ENCODE results near the gene REEP1. TPM values are rescaled to one million over a fixed set of nuclear protein-coding genes. Genes with fewer than 3 reads are reported as not detected.

Gene REEP1
- total RNA-seq, 6 experiments from 2014 or later, result 0.61 to 1.8 (median 0.85) TPM

DNA sequence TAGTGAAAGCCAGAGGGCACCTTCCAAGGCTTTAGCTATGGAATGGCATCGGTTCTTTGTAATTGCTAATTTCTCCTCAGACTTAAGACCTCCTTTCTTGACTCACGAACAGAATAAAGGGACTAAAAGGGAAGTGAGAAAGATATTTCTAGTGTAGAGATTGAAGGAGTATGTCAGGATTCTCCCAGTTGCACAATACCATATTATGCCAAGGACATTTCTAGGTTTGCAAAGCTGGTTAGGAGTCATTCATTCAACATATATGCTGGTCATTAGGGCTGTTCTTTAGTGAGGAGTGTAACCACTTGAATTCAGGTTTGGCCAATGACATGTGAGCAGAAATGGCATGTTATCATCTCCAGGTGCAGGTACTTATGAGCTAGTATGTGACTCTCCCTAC is 7.4 kb downstream of the REEP1 start:
- Histone ChIP-seq H3K27me3 (no peaks in the 10 kb centered on the region), H3K27ac (no peak overlapping the region), H3K4me3 (no peak overlapping the region), H3K36me3 (no peaks in the 10 kb centered on the region), H3K9me3 (no peaks in the 10 kb centered on the region), H3K4me1 (no peaks in the 10 kb centered on the region)
- TF ChIP-seq, protein P1, sequence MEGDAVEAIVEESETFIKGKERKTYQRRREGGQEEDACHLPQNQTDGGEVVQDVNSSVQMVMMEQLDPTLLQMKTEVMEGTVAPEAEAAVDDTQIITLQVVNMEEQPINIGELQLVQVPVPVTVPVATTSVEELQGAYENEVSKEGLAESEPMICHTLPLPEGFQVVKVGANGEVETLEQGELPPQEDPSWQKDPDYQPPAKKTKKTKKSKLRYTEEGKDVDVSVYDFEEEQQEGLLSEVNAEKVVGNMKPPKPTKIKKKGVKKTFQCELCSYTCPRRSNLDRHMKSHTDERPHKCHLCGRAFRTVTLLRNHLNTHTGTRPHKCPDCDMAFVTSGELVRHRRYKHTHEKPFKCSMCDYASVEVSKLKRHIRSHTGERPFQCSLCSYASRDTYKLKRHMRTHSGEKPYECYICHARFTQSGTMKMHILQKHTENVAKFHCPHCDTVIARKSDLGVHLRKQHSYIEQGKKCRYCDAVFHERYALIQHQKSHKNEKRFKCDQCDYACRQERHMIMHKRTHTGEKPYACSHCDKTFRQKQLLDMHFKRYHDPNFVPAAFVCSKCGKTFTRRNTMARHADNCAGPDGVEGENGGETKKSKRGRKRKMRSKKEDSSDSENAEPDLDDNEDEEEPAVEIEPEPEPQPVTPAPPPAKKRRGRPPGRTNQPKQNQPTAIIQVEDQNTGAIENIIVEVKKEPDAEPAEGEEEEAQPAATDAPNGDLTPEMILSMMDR (IDR thresholded peaks at IDR 0.05), result no peak
- TF ChIP-seq POLR2A (IDR thresholded peaks at IDR 0.05), result no peak
- no peak for ATAC-seq
- no peak for DNase-seq
- 75% methylated on average over 2 of the region's 2 CpGs for WGBS (ENCODE audit: insufficient coverage, low coverage, low lambda C conversion rate, missing lambda C conversion rate)
- intact Hi-C loops (cut with DNase I), result no loop called here

DNA sequence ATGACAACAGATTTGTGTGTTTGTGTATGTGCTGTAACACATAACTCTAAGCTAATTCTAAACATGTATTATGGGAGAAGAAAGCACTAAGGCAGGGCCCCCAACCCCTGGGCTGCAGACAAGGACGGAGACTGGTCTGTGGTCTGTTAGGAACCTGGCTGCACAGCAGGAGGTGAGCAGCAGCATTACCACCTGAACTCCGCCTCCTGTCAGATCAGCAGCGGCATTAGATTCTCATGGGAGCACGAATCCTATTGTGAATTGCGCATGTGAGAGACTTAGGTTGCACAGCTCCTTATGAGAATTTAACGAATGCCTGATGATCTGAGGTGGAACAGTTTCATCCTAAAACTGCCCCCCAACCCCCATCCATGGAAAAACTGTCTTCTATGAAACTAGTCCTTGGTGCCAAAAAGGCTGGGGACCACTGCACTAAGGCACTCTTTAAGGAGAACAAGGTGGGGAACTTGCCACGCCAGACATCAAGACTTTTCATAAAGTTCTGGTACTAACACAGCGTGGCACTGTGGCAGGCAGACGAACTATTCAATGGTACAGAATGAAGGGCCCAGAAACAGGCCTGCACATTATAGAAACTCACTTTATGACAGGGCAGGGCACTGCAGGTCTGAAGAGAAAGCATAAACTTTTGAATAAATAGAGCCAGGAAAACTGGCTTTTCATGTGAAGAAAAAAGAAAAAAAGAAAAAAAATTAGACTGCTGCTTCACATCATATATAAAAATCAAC is 14.0 kb downstream of the REEP1 start:
- intact Hi-C loops (cut with DNase I), result no loop called here
- H3K9me3 ChIP-seq, result no peaks in the 10 kb centered on the region
- H3K4me1 ChIP-seq, result no peaks in the 10 kb centered on the region
- ATAC-seq (no peak), DNase-seq (peak in 1 of 3 donors; percentile 11)
- no peak overlapping the region for H3K27ac ChIP-seq
- H3K27me3 ChIP-seq, result no peaks in the 10 kb centered on the region
- WGBS (ENCODE audit: insufficient coverage, low coverage, low lambda C conversion rate, missing lambda C conversion rate), result 85% methylated on average over 4 of the region's 9 CpGs
- no peak overlapping the region for H3K4me3 ChIP-seq
- TF ChIP-seq POLR2A (IDR thresholded peaks at IDR 0.05), result no peak
- TF ChIP-seq, protein P1 (IDR thresholded peaks at IDR 0.05), result no peak
- no peaks in the 10 kb centered on the region for H3K36me3 ChIP-seq

DNA sequence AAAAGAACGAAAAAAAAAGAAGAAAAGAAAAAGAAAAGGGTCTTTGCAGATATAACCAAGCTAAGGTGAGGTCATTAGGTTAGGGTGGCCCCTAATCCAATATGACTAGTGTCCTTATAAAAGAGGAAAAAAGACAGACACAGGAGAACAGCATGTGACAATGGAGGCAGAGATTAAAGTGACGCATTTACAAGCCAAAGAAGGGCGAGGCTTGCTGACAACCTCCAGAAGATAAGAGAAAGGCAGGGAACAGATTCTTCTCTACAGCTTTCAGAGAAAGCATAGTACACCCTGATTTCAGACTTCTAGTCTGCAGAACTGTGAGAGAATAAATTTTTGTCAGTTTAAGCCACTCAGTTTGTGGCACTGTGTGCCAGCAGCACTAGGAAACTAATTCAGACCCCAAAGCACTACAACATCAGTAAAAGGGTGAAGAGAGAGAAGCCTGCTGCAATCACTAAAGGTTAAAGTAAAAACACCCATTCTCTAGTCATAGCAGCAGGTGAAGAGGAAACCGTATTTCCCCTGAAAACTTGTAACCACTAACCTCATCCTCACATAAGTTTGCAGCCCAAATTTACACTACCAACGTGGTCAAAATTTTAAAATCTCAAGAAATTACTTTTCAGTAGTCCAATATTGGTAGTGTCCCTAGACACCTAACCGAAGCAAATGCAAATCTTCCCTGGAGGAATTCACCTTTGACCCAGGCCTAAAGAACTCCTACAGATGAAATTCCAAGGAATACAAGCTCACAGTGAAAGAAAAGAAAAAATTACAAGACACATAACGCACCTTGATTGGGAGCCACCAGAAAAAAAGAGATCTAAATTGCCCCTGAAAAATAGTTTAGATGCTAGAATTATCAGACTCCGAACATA is 17.5 kb downstream of the REEP1 start:
- no peaks in the 10 kb centered on the region for H3K27me3 ChIP-seq
- no peaks in the 10 kb centered on the region for H3K4me1 ChIP-seq
- 57% methylated on average over 8 of the region's 8 CpGs for WGBS (ENCODE audit: insufficient coverage, low coverage, low lambda C conversion rate, missing lambda C conversion rate)
- no peak overlapping the region for H3K4me3 ChIP-seq
- DNase-seq (no peak), ATAC-seq (no peak)
- H3K27ac ChIP-seq, result no peak overlapping the region
- H3K36me3 ChIP-seq, result no peaks in the 10 kb centered on the region
- no peaks in the 10 kb centered on the region for H3K9me3 ChIP-seq
- TF ChIP-seq POLR2A (IDR thresholded peaks at IDR 0.05), result no peak
- TF ChIP-seq, protein P1 (IDR thresholded peaks at IDR 0.05), result no peak
- intact Hi-C loops (cut with DNase I), result no loop called here

DNA sequence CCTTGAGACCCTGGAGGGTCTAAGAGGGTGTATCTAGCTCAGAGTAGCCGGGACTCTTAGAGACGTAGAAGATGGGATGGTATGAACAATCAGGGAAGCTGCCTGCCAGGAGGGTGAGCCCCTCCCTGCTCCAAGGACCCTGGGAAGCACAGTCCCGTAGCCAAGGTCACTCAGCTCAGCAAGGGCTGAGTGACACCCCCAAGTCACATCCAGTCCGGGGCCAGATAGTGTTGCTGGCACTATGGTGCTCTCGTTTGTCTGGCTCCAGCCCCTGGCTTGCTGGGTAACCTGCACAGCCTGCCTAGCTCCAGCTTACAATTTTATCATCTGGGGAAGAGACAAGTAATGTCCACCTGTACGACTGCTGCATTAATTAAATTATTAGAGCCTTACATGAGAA is 22.3 kb downstream of the REEP1 start:
- no peaks in the 10 kb centered on the region for H3K36me3 ChIP-seq
- TF ChIP-seq POLR2A (IDR thresholded peaks at IDR 0.05), result no peak
- TF ChIP-seq, protein P1 (IDR thresholded peaks at IDR 0.05), result no peak
- no peaks in the 10 kb centered on the region for H3K9me3 ChIP-seq
- no peak overlapping the region for H3K4me3 ChIP-seq
- H3K4me1 ChIP-seq, result no peaks in the 10 kb centered on the region
- intact Hi-C loops (cut with DNase I), result no loop called here
- WGBS (ENCODE audit: insufficient coverage, low coverage, low lambda C conversion rate, missing lambda C conversion rate), result 66% methylated on average over 3 of the region's 6 CpGs
- DNase-seq, result no peak
- ATAC-seq, result no peak
- no peak overlapping the region for H3K27ac ChIP-seq
- no peaks in the 10 kb centered on the region for H3K27me3 ChIP-seq
